ENCODE results near the gene CCDC51. TPM values are rescaled to one million over a fixed set of nuclear protein-coding genes. Genes with fewer than 3 reads are reported as not detected.
A peak's percentile ranks its signal among the peaks of the same experiment; 100 is the strongest.

The CCDC51 gene
- total RNA-seq, 1 experiment from 2014 or later, result 27.8 TPM

GRCh38 chr3:48415251-48415953, 24.5 kb downstream of the CCDC51 start:
- H3K79me2 ChIP-seq (ENCODE audit: low read length), result no peaks in the 10 kb centered on the region
- POLR2A ChIA-PET (ENCODE audit: unreplicated experiment), result no interaction called here
- no peak for DNase-seq

GRCh38 chr3:48414376-48415250, 25.3 kb downstream of the CCDC51 start:
- Histone ChIP-seq H3K36me3 (ENCODE audit: low read depth, low read length) (no peaks in the 10 kb centered on the region), H3K9ac (ENCODE audit: low read length) (no peak overlapping the region)
- CTCF ChIA-PET, result no interaction called here

More at GRCh38 chr3:48415251-48415953, 24.5 kb downstream of the CCDC51 start:
- Histone ChIP-seq H3K36me3 (ENCODE audit: low read depth, low read length) (no peaks in the 10 kb centered on the region), H3K9ac (ENCODE audit: low read length) (no peak overlapping the region), H3K27ac (ENCODE audit: low read length) (no peak overlapping the region), H3K4me3 (ENCODE audit: low read length) (no peak overlapping the region), H3F3A (ENCODE audit: low read length, unreplicated experiment) (no peaks in the 10 kb centered on the region), H2AFZ (ENCODE audit: low read length) (no peak overlapping the region), H3K9me2 (replicated peaks; ENCODE audit: low read length) (no peaks in the 10 kb centered on the region), H3K9me3 (ENCODE audit: low read length) (no peaks in the 10 kb centered on the region), H3K4me2 (ENCODE audit: low read length) (no peak overlapping the region), H4K20me1 (ENCODE audit: low read length) (no peaks in the 10 kb centered on the region), H3K4me1 (ENCODE audit: insufficient read depth, low read length) (no peaks in the 10 kb centered on the region), H3K27me3 (ENCODE audit: low read length) (no peaks in the 10 kb centered on the region)
- 0 out of 2 replicates have a peak, but pooled peaks have one; percentile 15 for TF ChIP-seq CTCF (conservative IDR thresholded peaks at IDR 0.05; ENCODE audit: low read depth, low read length)
- no peak for TF ChIP-seq EZH2 (IDR thresholded peaks at IDR 0.05; ENCODE audit: low read length, unreplicated experiment)
- no peak for TF ChIP-seq EZH2phosphoT487 (IDR thresholded peaks at IDR 0.05; ENCODE audit: borderline replicate concordance, low read length)
- no peak for ATAC-seq
- intact Hi-C loops (cut with micrococcal nuclease), result no loop called here
- BruUV-seq (replicated peaks), result no TSS peak
- CTCF ChIA-PET, result no interaction called here

More at GRCh38 chr3:48414376-48415250, 25.3 kb downstream of the CCDC51 start:
- H3K4me2 ChIP-seq (ENCODE audit: low read length), result no peak overlapping the region
- no peak for DNase-seq
- no peak for ATAC-seq
- H3K9me3 ChIP-seq (ENCODE audit: low read length), result no peaks in the 10 kb centered on the region
- no peaks in the 10 kb centered on the region for H4K20me1 ChIP-seq (ENCODE audit: low read length)
- no peaks in the 10 kb centered on the region for H3K27me3 ChIP-seq (ENCODE audit: low read length)
- no TSS peak for BruUV-seq (replicated peaks)
- intact Hi-C loops (cut with micrococcal nuclease), result no loop called here
- no peaks in the 10 kb centered on the region for H3K9me2 ChIP-seq (replicated peaks; ENCODE audit: low read length)
- no peaks in the 10 kb centered on the region for H3K79me2 ChIP-seq (ENCODE audit: low read length)
- no peak overlapping the region for H2AFZ ChIP-seq (ENCODE audit: low read length)
- no peaks in the 10 kb centered on the region for H3F3A ChIP-seq (ENCODE audit: low read length, unreplicated experiment)
- H3K4me1 ChIP-seq (ENCODE audit: insufficient read depth, low read length), result no peaks in the 10 kb centered on the region
- no peak overlapping the region for H3K27ac ChIP-seq (ENCODE audit: low read length)
- no peak overlapping the region for H3K4me3 ChIP-seq (ENCODE audit: low read length)
- POLR2A ChIA-PET (ENCODE audit: unreplicated experiment), result no interaction called here
- TF ChIP-seq EZH2 (IDR thresholded peaks at IDR 0.05; ENCODE audit: low read length, unreplicated experiment) (no peak), CTCF (conservative IDR thresholded peaks at IDR 0.05; ENCODE audit: low read depth, low read length) (no peak), EZH2phosphoT487 (IDR thresholded peaks at IDR 0.05; ENCODE audit: borderline replicate concordance, low read length) (no peak)
